Fibroblast of pulmonary artery (primary cell): ENCODE results near the gene CMTM8.
"Not testable (repeated sequence)": the region's sequence is repeated elsewhere in the genome, so short reads cannot be mapped to it uniquely, and the experiment has no call there.

Source experiments
- DNase-seq: peaks from one replicate; pipeline ENCODE4 v3.0.0-alpha.2; 2010; ENCODE audit warnings: low read depth
- H3K4me3 ChIP-seq: replicated peaks from 2 replicates; pipeline ENCODE4 v1.5.1; 2011; ENCODE audit warnings: low read depth, mild to moderate bottlenecking, control low read depth, low read length, moderate library complexity
- CTCF ChIP-seq: IDR thresholded peaks from 2 replicates; pipeline ENCODE4 v1.5.1; 2011; ENCODE audit warnings: mild to moderate bottlenecking, control low read depth, low read length, inconsistent platforms; ENCODE audit errors: missing control alignments

CMTM8 gene

GRCh38 chr3:32238453-32239306 is at the start of gene CMTM8:
CMTM8 (plus strand) TSS chr3:32238680; CDS start chr3:32238973, 293 bp downstream.
- TF ChIP-seq CTCF = no peak
- H3K4me3 ChIP-seq = peak within 1 kb of the TSS; percentile 65
- peak; percentile 44 for DNase-seq

GRCh38 chr3:32189693-32190092 is 48.8 kb upstream of the CMTM8 start:
- no peak for DNase-seq
- no peak overlapping the region for H3K4me3 ChIP-seq
- TF ChIP-seq CTCF = no peak

GRCh38 chr3:32190556-32190955 is 47.9 kb upstream of the CMTM8 start:
- not testable (repeated sequence) for DNase-seq, H3K4me3 ChIP-seq

- DNase-seq = no peak
- no peak overlapping the region for H3K4me3 ChIP-seq
- no peak for TF ChIP-seq CTCF
Measured at GRCh38 chr3:32193101-32193500, 45.4 kb upstream of the CMTM8 start.

GRCh38 chr3:32194653-32195052 is 43.8 kb upstream of the CMTM8 start:
- TF ChIP-seq CTCF = no peak
- no peak for DNase-seq

GRCh38 chr3:32195995-32196540 is 42.4 kb upstream of the CMTM8 start:
- H3K4me3 ChIP-seq = no peak overlapping the region
- TF ChIP-seq CTCF = no peak
- DNase-seq = no peak

More at GRCh38 chr3:32194653-32195052, 43.8 kb upstream of the CMTM8 start:
- H3K4me3 ChIP-seq = no peak overlapping the region

- no peak for DNase-seq
- TF ChIP-seq CTCF = no peak
- H3K4me3 ChIP-seq = no peak overlapping the region
Measured at GRCh38 chr3:32197991-32198390, 40.5 kb upstream of the CMTM8 start.
